Activated naive CD8-positive, alpha-beta T cell (primary cell): ENCODE measurements around the gene TFPI.
"Not testable (repeated sequence)": the region's sequence is repeated elsewhere in the genome, so short reads cannot be mapped to it uniquely, and the experiment has no call there.

ENCODE experiments used
- H3K27ac Mint-ChIP-seq: one replicate; pipeline ENCODE4 v1.8.0; 2021; ENCODE audit warnings: mixed read lengths
- H3K27me3 Mint-ChIP-seq: one replicate; pipeline ENCODE4 v1.8.0; 2021; ENCODE audit warnings: mixed read lengths
- H3K36me3 Mint-ChIP-seq: one replicate; pipeline ENCODE4 v1.8.0; 2021; ENCODE audit warnings: mixed read lengths
- H3K4me1 Mint-ChIP-seq: one replicate; pipeline ENCODE4 v1.8.0; 2021; ENCODE audit warnings: low read depth, mixed read lengths
- H3K4me3 Mint-ChIP-seq: one replicate; pipeline ENCODE4 v1.8.0; 2021; ENCODE audit warnings: mild to moderate bottlenecking, mixed read lengths
- H3K9me3 Mint-ChIP-seq: one replicate; pipeline ENCODE4 v1.8.0; 2021; ENCODE audit warnings: low read depth, mixed read lengths

Gene TFPI

GRCh38 chr2:187569571-187569970 is 15.3 kb upstream of the TFPI start:
- Mint-ChIP-seq H3K9me3 (peaks cover 4% of the 10 kb centered on the region), H3K36me3 (no peaks in the 10 kb centered on the region), H3K27me3 (peaks cover 1% of the 10 kb centered on the region), H3K27ac (no peak overlapping the region), H3K4me3 (no peak overlapping the region), H3K4me1 (no peaks in the 10 kb centered on the region)

GRCh38 chr2:187569042-187569441 is 14.8 kb upstream of the TFPI start:
- H3K4me1 Mint-ChIP-seq, result no peaks in the 10 kb centered on the region
- peaks cover 1% of the 10 kb centered on the region for H3K27me3 Mint-ChIP-seq
- H3K36me3 Mint-ChIP-seq, result no peaks in the 10 kb centered on the region
- H3K9me3 Mint-ChIP-seq, result peaks cover 4% of the 10 kb centered on the region
- no peak overlapping the region for H3K4me3 Mint-ChIP-seq
- no peak overlapping the region for H3K27ac Mint-ChIP-seq

GRCh38 chr2:187567126-187567525 is 12.9 kb upstream of the TFPI start:
- Mint-ChIP-seq H3K4me1 (no peaks in the 10 kb centered on the region), H3K9me3 (peaks cover 3% of the 10 kb centered on the region), H3K27me3 (peaks cover 1% of the 10 kb centered on the region), H3K27ac (no peak overlapping the region), H3K4me3 (no peak overlapping the region), H3K36me3 (no peaks in the 10 kb centered on the region)

GRCh38 chr2:187566712-187567111 is 12.5 kb upstream of the TFPI start:
- no peak overlapping the region for H3K4me3 Mint-ChIP-seq
- H3K36me3 Mint-ChIP-seq, result no peaks in the 10 kb centered on the region
- H3K9me3 Mint-ChIP-seq, result no peaks in the 10 kb centered on the region
- no peaks in the 10 kb centered on the region for H3K4me1 Mint-ChIP-seq
- H3K27me3 Mint-ChIP-seq, result peaks cover 1% of the 10 kb centered on the region
- H3K27ac Mint-ChIP-seq, result no peak overlapping the region

GRCh38 chr2:187566266-187566665 is 12.0 kb upstream of the TFPI start:
- Mint-ChIP-seq H3K4me1 (no peaks in the 10 kb centered on the region), H3K27ac (no peak overlapping the region), H3K36me3 (no peaks in the 10 kb centered on the region), H3K9me3 (no peaks in the 10 kb centered on the region), H3K27me3 (peaks cover 1% of the 10 kb centered on the region), H3K4me3 (no peak overlapping the region)

GRCh38 chr2:187565618-187566017 is 11.4 kb upstream of the TFPI start:
- H3K4me3 Mint-ChIP-seq, H3K9me3 Mint-ChIP-seq, H3K4me1 Mint-ChIP-seq, H3K27me3 Mint-ChIP-seq, H3K36me3 Mint-ChIP-seq, H3K27ac Mint-ChIP-seq: not testable (repeated sequence)

- H3K27me3 Mint-ChIP-seq, H3K36me3 Mint-ChIP-seq, H3K4me1 Mint-ChIP-seq, H3K4me3 Mint-ChIP-seq, H3K27ac Mint-ChIP-seq, H3K9me3 Mint-ChIP-seq: not testable (repeated sequence)
These were observed 2.3 kb upstream of the TFPI start for GRCh38 chr2:187556493-187556892.

GRCh38 chr2:187554704-187555082 is 458 bp upstream of the TFPI start:
- H3K4me1 Mint-ChIP-seq, result peaks cover 6% of the 10 kb centered on the region
- H3K27me3 Mint-ChIP-seq, result peaks cover 9% of the 10 kb centered on the region
- no peaks in the 10 kb centered on the region for H3K9me3 Mint-ChIP-seq
- no peak overlapping the region for H3K4me3 Mint-ChIP-seq
- no peaks in the 10 kb centered on the region for H3K36me3 Mint-ChIP-seq
- no peak overlapping the region for H3K27ac Mint-ChIP-seq

GRCh38 chr2:187552828-187553681 is 1.2 kb downstream of the TFPI start:
- H3K27ac Mint-ChIP-seq, result no peak overlapping the region
- no peaks in the 10 kb centered on the region for H3K9me3 Mint-ChIP-seq
- peaks cover 9% of the 10 kb centered on the region for H3K27me3 Mint-ChIP-seq
- no peaks in the 10 kb centered on the region for H3K36me3 Mint-ChIP-seq
- peaks cover 6% of the 10 kb centered on the region for H3K4me1 Mint-ChIP-seq
- no peak overlapping the region for H3K4me3 Mint-ChIP-seq

GRCh38 chr2:187552381-187552780 is 1.9 kb downstream of the TFPI start:
- Mint-ChIP-seq H3K4me3 (no peak overlapping the region), H3K27ac (no peak overlapping the region), H3K27me3 (peaks cover 9% of the 10 kb centered on the region), H3K4me1 (peaks cover 6% of the 10 kb centered on the region), H3K36me3 (no peaks in the 10 kb centered on the region), H3K9me3 (no peaks in the 10 kb centered on the region)

GRCh38 chr2:187550857-187551256 is 3.4 kb downstream of the TFPI start:
- Mint-ChIP-seq H3K27ac (no peak overlapping the region), H3K9me3 (no peaks in the 10 kb centered on the region), H3K4me3 (no peak overlapping the region), H3K4me1 (peaks cover 6% of the 10 kb centered on the region), H3K36me3 (no peaks in the 10 kb centered on the region), H3K27me3 (peaks cover 9% of the 10 kb centered on the region)

- no peaks in the 10 kb centered on the region for H3K36me3 Mint-ChIP-seq
- H3K4me1 Mint-ChIP-seq, result peaks cover 6% of the 10 kb centered on the region
- H3K27ac Mint-ChIP-seq, result no peak overlapping the region
- peaks cover 6% of the 10 kb centered on the region for H3K27me3 Mint-ChIP-seq
- H3K9me3 Mint-ChIP-seq, result no peaks in the 10 kb centered on the region
- no peak overlapping the region for H3K4me3 Mint-ChIP-seq
These were observed 4.2 kb downstream of the TFPI start for GRCh38 chr2:187549951-187550555.

GRCh38 chr2:187549193-187549592 is 5.0 kb downstream of the TFPI start:
- Mint-ChIP-seq H3K27ac (no peak overlapping the region), H3K36me3 (no peaks in the 10 kb centered on the region), H3K27me3 (peaks cover 5% of the 10 kb centered on the region), H3K9me3 (no peaks in the 10 kb centered on the region), H3K4me1 (peaks cover 3% of the 10 kb centered on the region), H3K4me3 (no peak overlapping the region)

- peaks cover 2% of the 10 kb centered on the region for H3K27me3 Mint-ChIP-seq
- H3K36me3 Mint-ChIP-seq, result no peaks in the 10 kb centered on the region
- H3K27ac Mint-ChIP-seq, result no peak overlapping the region
- H3K9me3 Mint-ChIP-seq, result no peaks in the 10 kb centered on the region
- no peaks in the 10 kb centered on the region for H3K4me1 Mint-ChIP-seq
- H3K4me3 Mint-ChIP-seq, result no peak overlapping the region
These were observed 5.6 kb downstream of the TFPI start for GRCh38 chr2:187548656-187549055.

GRCh38 chr2:187547353-187547979 is 6.8 kb downstream of the TFPI start:
- Mint-ChIP-seq H3K27ac (no peak overlapping the region), H3K4me3 (no peak overlapping the region), H3K9me3 (no peaks in the 10 kb centered on the region), H3K4me1 (no peaks in the 10 kb centered on the region), H3K36me3 (no peaks in the 10 kb centered on the region), H3K27me3 (no peaks in the 10 kb centered on the region)
